BE2C (cell line): ENCODE results near the gene KRT38.

ENCODE experiments used
- DNase-seq: peaks from one replicate; pipeline ENCODE4 v3.0.0-alpha.2; 2020
- H3K27me3 ChIP-seq: fragments of 250-450 bp; sonication (Bioruptor Pico); 2 replicates; pipeline ENCODE4 v1.5.1; 2020; ENCODE audit warnings: mild to moderate bottlenecking
- H3K36me3 ChIP-seq: fragments of 250-450 bp; sonication (Bioruptor Pico); 2 replicates; pipeline ENCODE4 v1.5.1; 2020; ENCODE audit warnings: mild to moderate bottlenecking
- H3K4me1 ChIP-seq: fragments of 250-450 bp; sonication (Bioruptor Pico); 2 replicates; pipeline ENCODE4 v1.5.1; 2020
- H3K4me3 ChIP-seq: 2 replicates; pipeline ENCODE4 v1.5.1; 2011; ENCODE audit warnings: low read depth, low read length
- H3K9me3 ChIP-seq: fragments of 250-450 bp; sonication (Bioruptor Pico); 2 replicates; pipeline ENCODE4 v1.5.1; 2020
- TF ChIP-seq, protein P1 (sequence below): IDR thresholded peaks from 2 replicates; pipeline ENCODE4 v1.5.1; 2012; ENCODE audit warnings: mild to moderate bottlenecking, low read depth, low read length

Gene KRT38

DNA sequence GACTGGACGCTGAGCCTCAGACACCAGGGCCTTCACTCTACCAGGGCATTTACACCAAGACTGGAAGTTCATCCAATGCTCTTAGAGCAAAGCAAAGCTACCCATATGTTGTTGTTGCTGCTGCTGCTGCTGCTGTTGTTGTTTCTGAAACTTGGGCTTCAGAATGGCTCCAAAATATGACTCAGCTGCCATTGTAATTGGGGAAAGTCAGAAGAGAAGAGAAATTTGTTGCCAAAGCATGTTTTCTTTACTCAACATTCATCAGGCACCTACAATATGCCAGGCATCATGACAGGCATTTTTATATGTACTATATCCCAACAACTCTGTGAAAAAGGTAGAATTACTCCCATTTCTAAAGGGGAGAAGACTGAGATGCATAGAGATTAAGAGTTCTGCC is 14.5 kb upstream of the KRT38 start:
- Histone ChIP-seq H3K9me3 (peaks cover 6% of the 10 kb centered on the region; the same call in 1 of the 2 replicates), H3K4me3 (no peak overlapping the region), H3K27me3 (no peaks in the 10 kb centered on the region), H3K36me3 (no peaks in the 10 kb centered on the region), H3K4me1 (no peaks in the 10 kb centered on the region)
- TF ChIP-seq, protein P1, sequence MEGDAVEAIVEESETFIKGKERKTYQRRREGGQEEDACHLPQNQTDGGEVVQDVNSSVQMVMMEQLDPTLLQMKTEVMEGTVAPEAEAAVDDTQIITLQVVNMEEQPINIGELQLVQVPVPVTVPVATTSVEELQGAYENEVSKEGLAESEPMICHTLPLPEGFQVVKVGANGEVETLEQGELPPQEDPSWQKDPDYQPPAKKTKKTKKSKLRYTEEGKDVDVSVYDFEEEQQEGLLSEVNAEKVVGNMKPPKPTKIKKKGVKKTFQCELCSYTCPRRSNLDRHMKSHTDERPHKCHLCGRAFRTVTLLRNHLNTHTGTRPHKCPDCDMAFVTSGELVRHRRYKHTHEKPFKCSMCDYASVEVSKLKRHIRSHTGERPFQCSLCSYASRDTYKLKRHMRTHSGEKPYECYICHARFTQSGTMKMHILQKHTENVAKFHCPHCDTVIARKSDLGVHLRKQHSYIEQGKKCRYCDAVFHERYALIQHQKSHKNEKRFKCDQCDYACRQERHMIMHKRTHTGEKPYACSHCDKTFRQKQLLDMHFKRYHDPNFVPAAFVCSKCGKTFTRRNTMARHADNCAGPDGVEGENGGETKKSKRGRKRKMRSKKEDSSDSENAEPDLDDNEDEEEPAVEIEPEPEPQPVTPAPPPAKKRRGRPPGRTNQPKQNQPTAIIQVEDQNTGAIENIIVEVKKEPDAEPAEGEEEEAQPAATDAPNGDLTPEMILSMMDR, result no peak
- DNase-seq, result no peak

DNA sequence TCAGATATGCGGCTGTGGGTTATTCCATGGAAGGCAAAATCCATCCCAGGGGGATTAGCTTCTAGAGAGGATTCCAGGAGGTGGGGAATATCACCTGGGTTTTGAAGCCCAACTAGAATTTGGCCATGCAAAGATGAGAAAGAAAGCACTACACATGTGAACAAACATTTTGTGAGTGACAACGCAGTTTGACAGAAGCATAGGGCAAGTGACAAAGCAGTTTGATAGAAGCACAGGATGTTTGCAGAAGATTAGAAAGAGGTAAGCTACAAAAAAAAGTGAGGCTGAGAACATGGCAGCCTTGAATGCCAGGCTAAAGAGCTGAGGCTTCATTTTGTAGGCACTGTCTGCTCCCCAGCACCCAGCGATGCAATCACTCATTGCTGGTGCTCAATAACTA is 12.3 kb upstream of the KRT38 start:
- H3K27me3 ChIP-seq, result no peaks in the 10 kb centered on the region
- H3K36me3 ChIP-seq, result no peaks in the 10 kb centered on the region
- DNase-seq, result no peak
- no peak overlapping the region for H3K4me3 ChIP-seq
- peaks cover 6% of the 10 kb centered on the region; the same call in 1 of the 2 replicates for H3K9me3 ChIP-seq
- TF ChIP-seq, protein P1, result no peak
- no peaks in the 10 kb centered on the region for H3K4me1 ChIP-seq

DNA sequence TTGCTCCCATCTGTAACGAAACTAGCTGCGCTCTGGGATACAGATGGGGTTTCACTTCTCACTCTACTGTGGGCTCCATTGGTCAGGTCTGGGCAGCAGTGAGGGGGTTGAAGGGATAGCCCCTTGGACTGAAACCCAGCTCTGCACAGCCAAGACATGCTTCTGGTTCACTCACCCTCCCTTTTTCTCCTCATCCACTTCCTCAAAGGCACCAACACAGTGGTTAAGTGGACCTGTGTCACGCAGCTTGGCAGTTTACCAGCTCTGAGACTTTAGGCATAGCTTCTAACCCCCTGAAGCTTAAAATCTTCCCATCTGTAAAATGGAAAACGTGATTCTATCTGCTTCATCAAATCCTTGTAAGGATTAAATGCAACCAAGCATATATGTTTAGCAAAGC is 11.5 kb upstream of the KRT38 start:
- Histone ChIP-seq H3K4me3 (no peak overlapping the region), H3K4me1 (no peaks in the 10 kb centered on the region), H3K27me3 (no peaks in the 10 kb centered on the region), H3K36me3 (no peaks in the 10 kb centered on the region), H3K9me3 (peaks cover 6% of the 10 kb centered on the region; the same call in 1 of the 2 replicates)
- TF ChIP-seq, protein P1, result no peak
- no peak for DNase-seq

DNA sequence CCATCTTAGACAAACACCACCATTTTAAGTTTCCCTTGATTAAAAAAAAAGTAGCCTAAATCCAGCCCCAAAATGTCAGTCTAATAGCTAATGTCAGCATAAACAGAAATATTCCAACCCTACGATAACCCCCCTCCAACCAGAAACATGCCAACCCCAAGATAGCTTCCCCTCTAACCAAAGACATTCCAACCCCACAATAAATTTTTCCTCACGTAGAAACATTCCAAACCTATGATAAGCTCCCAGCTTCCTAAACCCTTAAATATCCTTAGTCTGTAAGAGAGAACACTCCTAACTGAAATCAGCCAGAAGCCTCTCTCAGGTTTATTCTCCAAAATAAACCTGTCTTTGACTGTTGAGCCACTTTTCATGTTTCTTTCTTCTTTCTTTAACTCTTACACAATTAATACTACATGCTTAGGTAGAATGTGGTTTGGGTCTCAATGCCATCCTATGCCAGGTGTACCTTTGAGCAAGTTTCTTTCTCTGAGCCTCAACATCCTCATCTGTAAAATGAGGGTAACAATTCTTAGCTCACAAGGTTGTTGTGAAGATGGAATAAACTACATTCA is 10.5 kb upstream of the KRT38 start:
- no peak for DNase-seq
- no peaks in the 10 kb centered on the region for H3K27me3 ChIP-seq

DNA sequence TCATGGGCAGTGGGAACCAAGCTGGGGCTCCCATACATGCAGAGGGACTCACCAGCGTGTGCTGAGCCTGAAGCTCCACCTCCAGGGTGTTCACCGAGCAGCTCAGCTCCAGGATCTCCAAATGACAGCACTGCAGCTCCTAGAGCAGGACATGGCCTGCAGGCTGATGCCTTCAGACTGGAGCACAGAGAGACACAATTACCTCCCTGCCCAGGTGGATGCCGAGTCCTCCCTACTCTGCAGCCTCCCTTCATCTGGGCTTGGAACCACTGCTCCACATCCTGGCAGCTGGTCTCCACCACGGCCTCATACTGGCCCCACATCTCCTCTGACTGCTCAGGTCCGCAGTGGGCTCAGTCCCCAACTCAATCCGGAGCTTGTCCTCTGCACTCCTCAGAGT is 8.2 kb upstream of the KRT38 start:
- TF ChIP-seq, protein P1, result no peak

More for the DNA sequence above, 10.5 kb upstream of the KRT38 start:
- Histone ChIP-seq H3K4me3 (no peak overlapping the region), H3K4me1 (no peaks in the 10 kb centered on the region), H3K9me3 (peaks cover 6% of the 10 kb centered on the region; the same call in 1 of the 2 replicates), H3K36me3 (no peaks in the 10 kb centered on the region)
- TF ChIP-seq, protein P1, result no peak

DNA sequence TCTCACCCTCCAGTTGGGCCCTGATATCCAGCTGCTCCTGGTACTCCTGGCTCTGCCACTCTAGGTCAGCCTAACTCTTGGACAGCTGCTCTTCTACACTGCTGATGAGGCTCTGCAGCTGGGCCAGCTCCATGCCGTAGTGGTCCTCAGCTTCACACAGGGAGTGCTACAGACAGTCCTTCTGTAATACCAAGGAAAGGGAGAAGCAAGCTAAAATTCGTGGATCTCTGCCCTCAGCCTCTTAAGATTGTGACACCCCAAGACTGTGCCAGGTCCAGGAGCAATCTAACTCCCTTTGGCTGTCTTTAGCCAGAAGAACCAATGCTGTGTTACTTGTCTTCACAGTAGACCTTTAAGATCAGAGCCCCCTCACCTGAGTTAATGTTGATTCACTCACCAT is 7.7 kb upstream of the KRT38 start:
- no peaks in the 10 kb centered on the region for H3K4me1 ChIP-seq
- H3K27me3 ChIP-seq, result no peaks in the 10 kb centered on the region
- H3K36me3 ChIP-seq, result no peaks in the 10 kb centered on the region
- no peak overlapping the region for H3K4me3 ChIP-seq
- DNase-seq, result no peak
- H3K9me3 ChIP-seq, result peaks cover 6% of the 10 kb centered on the region; the same call in 1 of the 2 replicates
- TF ChIP-seq, protein P1, result no peak

More for the DNA sequence above, 8.2 kb upstream of the KRT38 start:
- no peaks in the 10 kb centered on the region for H3K36me3 ChIP-seq
- H3K9me3 ChIP-seq, result peaks cover 6% of the 10 kb centered on the region; the same call in 1 of the 2 replicates
- no peaks in the 10 kb centered on the region for H3K27me3 ChIP-seq
- no peak for DNase-seq
- H3K4me1 ChIP-seq, result no peaks in the 10 kb centered on the region
- no peak overlapping the region for H3K4me3 ChIP-seq
